H1 (cell line): ENCODE data around the gene FOXE1. TPM values are rescaled to one million over a fixed set of nuclear protein-coding genes. Genes with fewer than 3 reads are reported as not detected.
A peak's percentile ranks its signal among the peaks of the same experiment; 100 is the strongest.

Experiments
- polyA plus RNA-seq, 7 experiments: library from polyadenylated mRNA; depleted of rRNA in 3 of 7; stranded (reverse) in 5 of 7; unstranded in 2 of 7; fragments of >200 nt in 5 of 7; fragments of 200-250 nt in 2 of 7; gene quantifications; 1 replicate in 5 of 7; 2 replicates in 1 of 7; 4 replicates in 1 of 7; pipeline versions ENCODE4 v1.2.1 to v1.2.3, GENCODE V29; 2011 to 2013; ENCODE audit warnings: missing spikeins in 2 of 7, mixed read lengths in 2 of 7
- total RNA-seq: library from RNA; stranded (reverse); fragmentation: NEBNext Ultra II Directional; extraction: Animal tissue kit (Norgen Biotek cat#: 25700); gene quantifications from 2 replicates; pipeline ENCODE4 v1.2.1, GENCODE V29; 2021
- TF ChIP-seq, protein P1 (sequence below): IDR thresholded peaks from 2 replicates; pipeline ENCODE4 v1.6.1; 2012; ENCODE audit warnings: inconsistent platforms

FOXE1 gene
- total and polyA plus RNA-seq, 2 of the 8 experiments (the other 6 are each of a cell fraction or from before 2014, with no cell fraction given): 0.03 TPM; not detected in 1

DNA sequence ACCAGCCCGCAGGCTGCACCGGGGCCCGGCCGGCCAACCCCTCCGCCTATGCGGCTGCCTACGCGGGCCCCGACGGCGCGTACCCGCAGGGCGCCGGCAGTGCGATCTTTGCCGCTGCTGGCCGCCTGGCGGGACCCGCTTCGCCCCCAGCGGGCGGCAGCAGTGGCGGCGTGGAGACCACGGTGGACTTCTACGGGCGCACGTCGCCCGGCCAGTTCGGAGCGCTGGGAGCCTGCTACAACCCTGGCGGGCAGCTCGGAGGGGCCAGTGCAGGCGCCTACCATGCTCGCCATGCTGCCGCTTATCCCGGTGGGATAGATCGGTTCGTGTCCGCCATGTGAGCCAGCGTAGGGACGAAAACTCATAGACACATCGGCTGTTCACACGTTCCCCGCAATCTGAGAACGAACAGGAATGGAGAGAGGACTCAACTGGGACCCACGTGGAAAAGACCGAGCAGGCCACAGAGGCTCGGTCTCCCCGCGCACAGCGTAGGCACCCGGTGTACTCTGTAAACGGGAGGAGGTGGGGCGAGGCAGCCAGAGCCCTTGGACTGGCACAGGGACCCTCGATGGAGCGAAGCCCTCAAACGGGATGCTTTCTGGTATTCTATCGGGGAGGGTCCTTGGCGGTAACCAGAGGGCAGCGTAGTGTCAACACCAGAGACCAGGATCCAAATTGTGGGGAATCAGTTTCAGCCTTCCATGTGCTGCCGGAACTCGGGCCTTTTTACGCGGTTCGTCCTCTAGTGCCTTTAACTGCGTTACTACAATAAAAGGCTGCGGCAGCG is 1.9 kb downstream of the FOXE1 start (continued):
- TF ChIP-seq, protein P1, sequence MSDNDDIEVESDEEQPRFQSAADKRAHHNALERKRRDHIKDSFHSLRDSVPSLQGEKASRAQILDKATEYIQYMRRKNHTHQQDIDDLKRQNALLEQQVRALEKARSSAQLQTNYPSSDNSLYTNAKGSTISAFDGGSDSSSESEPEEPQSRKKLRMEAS: peak; percentile 6; the same call in 1 of the 2 replicates
